ENCODE measurements around the gene CCRL2. TPM values are rescaled to one million over a fixed set of nuclear protein-coding genes. Genes with fewer than 3 reads are reported as not detected.

The CCRL2 gene
- total and polyA plus RNA-seq, 2 donors from 2014 or later: 2.1 to 2.8 TPM

GRCh38 chr3:46375218-46375617 is 31.8 kb upstream of the CCRL2 start:
- Histone ChIP-seq H3K27me3 (ENCODE audit: control insufficient read depth, insufficient read depth, low read length) (no peaks in the 10 kb centered on the region), H3K9ac (ENCODE audit: low read length in 3 of 3) (no peak overlapping the region), H3K9me3 (ENCODE audit: control insufficient read depth in 2 of 3, insufficient read depth in 1 of 3, low read length in 3 of 3) (no peaks in the 10 kb centered on the region), H3K36me3 (ENCODE audit: control insufficient read depth in 2 of 3, insufficient read depth in 3 of 3, low read length in 3 of 3) (no peaks in the 10 kb centered on the region), H3K27ac (ENCODE audit: low read depth in 2 of 2, low read length in 2 of 2) (no peak overlapping the region), H3K4me1 (ENCODE audit: control insufficient read depth in 2 of 3, insufficient read depth in 2 of 3, low read depth in 1 of 3, low read length in 3 of 3) (no peaks in the 10 kb centered on the region), H3K4me3 (ENCODE audit: low read length in 3 of 3) (no peak overlapping the region)
- DNase-seq (no peak), FAIRE-seq (no peak)
- intact Hi-C loops (cut with DNase I): loop anchor here (10.0 kb wide), 2 partner anchors 290 to 430 kb away; partner anchors contain the start of gene CXCR6
- TF ChIP-seq CTCF (IDR thresholded peaks at IDR 0.05; ENCODE audit: borderline replicate concordance, extremely low read depth, insufficient read depth): no peak

- no peak overlapping the region for H3K27ac ChIP-seq (ENCODE audit: low read depth in 2 of 2, low read length in 2 of 2)
- FAIRE-seq (no peak), DNase-seq (no peak)
- H3K36me3 ChIP-seq (ENCODE audit: control insufficient read depth in 2 of 3, insufficient read depth in 3 of 3, low read length in 3 of 3): no peaks in the 10 kb centered on the region
- H3K9me3 ChIP-seq (ENCODE audit: control insufficient read depth in 2 of 3, insufficient read depth in 1 of 3, low read length in 3 of 3): no peaks in the 10 kb centered on the region
- TF ChIP-seq CTCF (IDR thresholded peaks at IDR 0.05; ENCODE audit: borderline replicate concordance, extremely low read depth, insufficient read depth): no peak
- H3K27me3 ChIP-seq (ENCODE audit: control insufficient read depth, insufficient read depth, low read length): no peaks in the 10 kb centered on the region
- H3K4me3 ChIP-seq (ENCODE audit: low read length in 3 of 3): no peak overlapping the region
- intact Hi-C loops (cut with DNase I): loop anchor here (10.0 kb wide), 2 partner anchors 291 to 431 kb away; partner anchors contain the start of gene CXCR6
- no peak overlapping the region for H3K9ac ChIP-seq (ENCODE audit: low read length in 3 of 3)
- H3K4me1 ChIP-seq (ENCODE audit: control insufficient read depth in 2 of 3, insufficient read depth in 2 of 3, low read depth in 1 of 3, low read length in 3 of 3): peaks cover 0 to 2% (median 0%) of the 10 kb centered on the region in 3 donors
Observed at GRCh38 chr3:46375814-46376213, 31.2 kb upstream of the CCRL2 start.

- Histone ChIP-seq H3K4me3 (ENCODE audit: low read length in 3 of 3) (no peak overlapping the region), H3K27me3 (ENCODE audit: control insufficient read depth, insufficient read depth, low read length) (no peaks in the 10 kb centered on the region), H3K4me1 (ENCODE audit: control insufficient read depth in 2 of 3, insufficient read depth in 2 of 3, low read depth in 1 of 3, low read length in 3 of 3) (peaks cover 0 to 2% (median 0%) of the 10 kb centered on the region in 3 donors), H3K27ac (ENCODE audit: low read depth in 2 of 2, low read length in 2 of 2) (no peak overlapping the region), H3K9me3 (ENCODE audit: control insufficient read depth in 2 of 3, insufficient read depth in 1 of 3, low read length in 3 of 3) (no peaks in the 10 kb centered on the region), H3K36me3 (ENCODE audit: control insufficient read depth in 2 of 3, insufficient read depth in 3 of 3, low read length in 3 of 3) (no peaks in the 10 kb centered on the region), H3K9ac (ENCODE audit: low read length in 3 of 3) (no peak overlapping the region)
- FAIRE-seq (no peak), DNase-seq (peak; percentile 56 to 85 (median 67))
- intact Hi-C loops (cut with DNase I): loop anchor here (10.0 kb wide), 2 partner anchors 294 to 434 kb away; partner anchors contain the start of gene CXCR6
- TF ChIP-seq CTCF (IDR thresholded peaks at IDR 0.05; ENCODE audit: borderline replicate concordance, extremely low read depth, insufficient read depth): peak; percentile 57
Observed at GRCh38 chr3:46378426-46378942, 28.6 kb upstream of the CCRL2 start.

Data from kidney (tissue), 14 donors.